ENCODE measurements around the gene TUBGCP5. TPM values are rescaled to one million over a fixed set of nuclear protein-coding genes. Genes with fewer than 3 reads are reported as not detected.
"Not testable (repeated sequence)": the region's sequence is repeated elsewhere in the genome, so short reads cannot be mapped to it uniquely, and the experiment has no call there.

The TUBGCP5 gene
- total and polyA plus RNA-seq, 2 of the 4 experiments (the other 2 are of a cell fraction): 13.0 to 19.4 TPM

DNA sequence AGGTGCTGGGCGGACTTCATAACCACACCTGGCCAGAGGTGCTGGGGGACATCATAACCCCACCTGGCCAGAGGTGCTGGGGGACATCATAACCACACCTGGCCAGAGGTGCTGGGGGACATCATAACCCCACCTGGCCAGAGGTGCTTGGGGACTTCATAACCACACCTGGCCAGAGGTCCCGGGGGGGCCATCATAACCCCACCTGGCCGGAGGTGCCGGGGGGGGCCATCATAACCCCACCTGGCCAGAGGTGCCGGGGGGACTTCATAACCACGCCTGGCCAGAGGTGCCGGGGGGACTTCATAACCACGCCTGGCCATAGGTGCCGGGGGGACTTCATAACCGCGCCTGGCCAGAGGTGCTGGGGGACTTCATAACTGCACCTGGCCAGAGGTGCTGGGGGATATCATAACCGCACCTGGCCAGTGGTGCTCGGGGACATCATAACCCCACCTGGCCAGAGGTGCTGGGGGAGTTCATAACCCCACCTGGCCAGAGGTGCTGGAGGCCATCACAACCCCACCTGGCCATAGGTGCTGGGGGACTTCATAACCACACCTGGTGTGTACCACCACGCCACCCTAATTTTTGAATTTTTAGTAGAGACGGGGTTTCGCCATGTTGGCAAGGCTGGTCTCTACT is 10.7 kb upstream of the TUBGCP5 start:
- H3K4ac ChIP-seq (ENCODE audit: low read depth, low read length): no peak overlapping the region
- no peaks in the 10 kb centered on the region for H4K20me1 ChIP-seq (ENCODE audit: insufficient read depth, low read length)
- no peaks in the 10 kb centered on the region for H3K4me1 ChIP-seq (ENCODE audit: control insufficient read depth, insufficient read depth, low read length)
- no peaks in the 10 kb centered on the region for H3K36me3 ChIP-seq (ENCODE audit: control insufficient read depth, insufficient read depth, low read length)
- no peak overlapping the region for H3K9ac ChIP-seq (ENCODE audit: low read depth, low read length)
- no peak overlapping the region for H3K4me3 ChIP-seq (ENCODE audit: insufficient read depth, low read depth, low read length)
- POLR2A ChIA-PET (ENCODE audit: unreplicated experiment): no interaction called here
- ATAC-seq (ENCODE audit: low read depth) (no peak), DNase-seq (no peak)
- H2AK9ac ChIP-seq (replicated peaks; ENCODE audit: low read depth, low read length, poor library complexity): no peak overlapping the region
- TF ChIP-seq RCOR1 (IDR thresholded peaks at IDR 0.05; ENCODE audit: insufficient replicate concordance, low read length) (no peak), MAZ (IDR thresholded peaks at IDR 0.05; ENCODE audit: borderline replicate concordance, low read depth, low read length) (no peak), CTCF (conservative IDR thresholded peaks at IDR 0.05; ENCODE audit: low read depth, low read length) (no peak)
- intact Hi-C loops (cut with micrococcal nuclease): no loop called here
- H3K27ac ChIP-seq (ENCODE audit: insufficient read depth, low read length): no peak overlapping the region
- no peak overlapping the region for H4K8ac ChIP-seq (ENCODE audit: low read depth in 2 of 2, low read length in 2 of 2)
- H2AFZ ChIP-seq (replicated peaks; ENCODE audit: low read length, poor library complexity): no peak overlapping the region
- H3K56ac ChIP-seq (ENCODE audit: extremely low read depth, insufficient read depth, low read length): no peak overlapping the region
- no peaks in the 10 kb centered on the region for H3K27me3 ChIP-seq (ENCODE audit: control insufficient read depth, insufficient read depth, low read length)
- no peaks in the 10 kb centered on the region for H3K79me1 ChIP-seq (ENCODE audit: low read depth in 1 of 2, low read length in 2 of 2)
- no peak overlapping the region for H2AK5ac ChIP-seq (ENCODE audit: low read depth, low read length)
- H3K9me3 ChIP-seq (ENCODE audit: control insufficient read depth, insufficient read depth, low read length): no peaks in the 10 kb centered on the region
- H3K23ac ChIP-seq (ENCODE audit: low read depth, low read length): no peak overlapping the region
- H2BK20ac ChIP-seq (ENCODE audit: low read depth, low read length): no peak overlapping the region
- no peak overlapping the region for H3K4me2 ChIP-seq (ENCODE audit: low read depth, low read length)
- no peak overlapping the region for H3K18ac ChIP-seq (ENCODE audit: low read depth, low read length)
- no peaks in the 10 kb centered on the region for H3K9me1 ChIP-seq (ENCODE audit: insufficient read depth, low read length)
- no peak overlapping the region for H2BK5ac ChIP-seq (ENCODE audit: low read depth, low read length, poor library complexity, severe bottlenecking)
- no peak overlapping the region for H2BK15ac ChIP-seq (ENCODE audit: low read depth, low read length)
- BruUV-seq (replicated peaks): no TSS peak
- H4K91ac ChIP-seq (ENCODE audit: insufficient read depth, low read depth, low read length): no peak overlapping the region
- H2BK120ac ChIP-seq (ENCODE audit: low read depth, low read length): no peak overlapping the region
- in situ Hi-C loops (cut with MboI; ENCODE audit: low sequenced_read_pairs): no loop called here
- CTCF ChIA-PET: no interaction called here
- no peak overlapping the region for H3K14ac ChIP-seq (replicated peaks; ENCODE audit: low read depth, low read length)
- 100% methylated on average over 4 of the region's 16 CpGs; no CpG with 5 or more reads in 1 of the 2 experiments for WGBS, 2 experiments (ENCODE audit: extremely low coverage in 2 of 2, insufficient read length in 1 of 2)
- H4K5ac ChIP-seq (ENCODE audit: low read depth, low read length): no peak overlapping the region
- dilution Hi-C loops (cut with HindIII; ENCODE audit: low sequenced_read_pairs, unreplicated experiment): no loop called here

GRCh38 chr15:23048572-23049282 is 9.4 kb upstream of the TUBGCP5 start:
- H3K27me3 ChIP-seq (ENCODE audit: control insufficient read depth, insufficient read depth, low read length); H2AK5ac ChIP-seq (ENCODE audit: low read depth, low read length); H2BK15ac ChIP-seq (ENCODE audit: low read depth, low read length); H2BK120ac ChIP-seq (ENCODE audit: low read depth, low read length); H3K9ac ChIP-seq (ENCODE audit: low read depth, low read length); H4K5ac ChIP-seq (ENCODE audit: low read depth, low read length); H3K56ac ChIP-seq (ENCODE audit: extremely low read depth, insufficient read depth, low read length); H3K18ac ChIP-seq (ENCODE audit: low read depth, low read length); H3K23ac ChIP-seq (ENCODE audit: low read depth, low read length); in situ Hi-C loops (cut with MboI; ENCODE audit: low sequenced_read_pairs); ATAC-seq (ENCODE audit: low read depth); H3K14ac ChIP-seq (replicated peaks; ENCODE audit: low read depth, low read length); H3K4ac ChIP-seq (ENCODE audit: low read depth, low read length); H4K91ac ChIP-seq (ENCODE audit: insufficient read depth, low read depth, low read length); H2AK9ac ChIP-seq (replicated peaks; ENCODE audit: low read depth, low read length, poor library complexity); CTCF ChIA-PET; H4K8ac ChIP-seq (ENCODE audit: low read depth in 2 of 2, low read length in 2 of 2); intact Hi-C loops (cut with micrococcal nuclease); H3K9me1 ChIP-seq (ENCODE audit: insufficient read depth, low read length); H3K4me3 ChIP-seq (ENCODE audit: insufficient read depth, low read depth, low read length); H4K20me1 ChIP-seq (ENCODE audit: insufficient read depth, low read length); H2BK20ac ChIP-seq (ENCODE audit: low read depth, low read length); H2AFZ ChIP-seq (replicated peaks; ENCODE audit: low read length, poor library complexity); H3K9me3 ChIP-seq (ENCODE audit: control insufficient read depth, insufficient read depth, low read length); DNase-seq; H3K4me1 ChIP-seq (ENCODE audit: control insufficient read depth, insufficient read depth, low read length); BruUV-seq (replicated peaks); H3K79me1 ChIP-seq (ENCODE audit: low read depth in 1 of 2, low read length in 2 of 2); H3K4me2 ChIP-seq (ENCODE audit: low read depth, low read length); H3K36me3 ChIP-seq (ENCODE audit: control insufficient read depth, insufficient read depth, low read length); H2BK5ac ChIP-seq (ENCODE audit: low read depth, low read length, poor library complexity, severe bottlenecking); dilution Hi-C loops (cut with HindIII; ENCODE audit: low sequenced_read_pairs, unreplicated experiment); H3K27ac ChIP-seq (ENCODE audit: insufficient read depth, low read length); POLR2A ChIA-PET (ENCODE audit: unreplicated experiment): not testable (repeated sequence)
- 80% methylated on average over 1 of the region's 9 CpGs; no CpG with 5 or more reads in 1 of the 2 experiments for WGBS, 2 experiments (ENCODE audit: extremely low coverage in 2 of 2, insufficient read length in 1 of 2)

Measured in IMR-90 (cell line).